Stimulated activated CD8-positive, alpha-beta memory T cell treated with anti-CD3 and anti-CD28 coated beads, Interleukin-4, amount 100 ng/mL, for 1 hour (primary cell): ENCODE results near the gene GALNT9.
"Not testable (repeated sequence)": the region's sequence is repeated elsewhere in the genome, so short reads cannot be mapped to it uniquely, and the experiment has no call there.

Experiments
- DNase-seq, 2 donors: peaks; one replicate each; pipeline ENCODE4 v3.0.0-alpha.2; 2020; ENCODE audit warnings: low read depth in 2 of 2, low spot score in 1 of 2

GALNT9 gene

DNA sequence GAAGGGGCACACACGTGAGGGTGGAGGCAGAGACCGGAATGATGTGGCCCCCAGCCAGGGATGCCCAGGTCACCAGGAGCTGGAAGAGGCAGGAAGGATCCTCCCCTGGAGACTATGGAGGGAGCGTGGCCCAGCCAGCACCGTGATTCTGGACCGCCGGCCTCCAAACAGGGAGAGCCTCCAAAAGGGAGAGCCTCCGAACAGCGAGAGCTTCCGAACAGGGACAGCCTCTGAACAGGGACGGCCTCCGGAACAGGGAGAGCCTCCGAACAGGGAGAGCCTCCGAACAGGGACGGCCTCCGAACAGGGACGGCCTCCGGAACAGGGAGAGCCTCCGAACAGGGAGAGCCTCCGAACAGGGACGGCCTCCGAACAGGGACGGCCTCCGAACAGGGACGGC is 33.8 kb downstream of the GALNT9 start:
- not testable (repeated sequence) for DNase-seq

DNA sequence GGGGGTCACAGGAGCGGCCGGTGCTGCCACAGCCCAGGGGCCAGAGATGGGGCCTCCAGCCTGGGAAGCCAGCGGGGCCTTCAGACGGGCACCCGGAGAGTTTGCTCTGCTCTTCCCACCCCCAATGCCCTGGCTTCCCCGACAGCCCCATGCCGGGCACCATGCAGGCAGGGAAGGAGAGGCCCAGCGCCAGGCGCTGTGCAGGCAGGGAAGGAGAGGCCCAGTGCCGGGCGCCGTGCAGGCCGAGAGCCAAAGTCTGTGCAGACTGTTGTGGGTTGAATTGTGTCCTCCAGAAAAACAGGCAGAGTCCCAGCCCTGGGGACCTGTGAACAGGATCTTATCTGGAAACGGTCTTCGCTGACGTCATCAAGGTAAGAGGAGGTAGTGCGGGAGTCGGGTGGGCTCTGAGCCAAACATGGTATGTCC is 34.3 kb downstream of the GALNT9 start:
- no peak for DNase-seq

DNA sequence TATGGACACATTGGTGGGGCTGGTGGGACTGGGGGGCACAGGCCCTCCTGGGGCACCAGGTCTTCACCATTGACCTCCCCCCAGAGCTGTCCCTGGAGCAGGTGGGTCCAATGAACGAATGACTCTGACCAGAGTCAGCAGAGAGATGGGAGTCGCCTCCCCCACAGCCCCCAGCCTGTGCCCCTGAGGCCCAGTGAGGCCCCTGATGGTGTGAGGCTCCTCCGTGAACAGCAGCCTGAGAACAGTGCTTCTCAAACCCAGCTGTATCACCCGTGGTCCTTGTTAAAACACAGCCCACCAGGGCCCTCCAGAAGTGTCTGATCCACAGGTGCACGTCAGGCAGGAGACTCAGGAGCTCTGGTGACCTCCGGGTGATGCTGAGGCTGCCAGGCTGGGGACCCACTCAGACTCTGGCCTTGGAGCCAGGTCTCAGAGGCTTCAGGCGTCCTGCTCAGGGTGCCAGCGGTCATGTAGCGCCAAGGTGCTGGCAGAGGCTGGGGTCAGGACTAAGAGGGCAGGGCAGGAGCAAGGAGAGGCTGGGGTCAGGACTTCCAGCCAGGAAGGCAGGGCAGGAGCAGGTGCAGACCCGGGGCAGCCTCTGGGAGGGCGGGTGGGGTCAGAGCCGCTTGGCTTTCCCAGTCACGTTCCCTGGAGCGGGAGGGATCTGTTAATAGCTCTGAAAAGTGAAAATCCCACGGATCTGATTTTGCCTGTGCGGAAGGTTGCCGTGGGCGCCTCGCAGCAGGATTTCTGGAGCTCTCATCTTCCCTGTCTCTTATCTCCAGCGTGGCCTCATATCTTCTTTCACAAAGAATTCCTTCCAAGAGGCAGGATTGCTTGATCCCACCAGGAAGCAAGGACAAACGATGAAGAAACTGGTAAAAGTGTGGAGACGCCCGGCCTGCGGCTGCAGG is 35.0 kb downstream of the GALNT9 start:
- DNase-seq, result no peak

DNA sequence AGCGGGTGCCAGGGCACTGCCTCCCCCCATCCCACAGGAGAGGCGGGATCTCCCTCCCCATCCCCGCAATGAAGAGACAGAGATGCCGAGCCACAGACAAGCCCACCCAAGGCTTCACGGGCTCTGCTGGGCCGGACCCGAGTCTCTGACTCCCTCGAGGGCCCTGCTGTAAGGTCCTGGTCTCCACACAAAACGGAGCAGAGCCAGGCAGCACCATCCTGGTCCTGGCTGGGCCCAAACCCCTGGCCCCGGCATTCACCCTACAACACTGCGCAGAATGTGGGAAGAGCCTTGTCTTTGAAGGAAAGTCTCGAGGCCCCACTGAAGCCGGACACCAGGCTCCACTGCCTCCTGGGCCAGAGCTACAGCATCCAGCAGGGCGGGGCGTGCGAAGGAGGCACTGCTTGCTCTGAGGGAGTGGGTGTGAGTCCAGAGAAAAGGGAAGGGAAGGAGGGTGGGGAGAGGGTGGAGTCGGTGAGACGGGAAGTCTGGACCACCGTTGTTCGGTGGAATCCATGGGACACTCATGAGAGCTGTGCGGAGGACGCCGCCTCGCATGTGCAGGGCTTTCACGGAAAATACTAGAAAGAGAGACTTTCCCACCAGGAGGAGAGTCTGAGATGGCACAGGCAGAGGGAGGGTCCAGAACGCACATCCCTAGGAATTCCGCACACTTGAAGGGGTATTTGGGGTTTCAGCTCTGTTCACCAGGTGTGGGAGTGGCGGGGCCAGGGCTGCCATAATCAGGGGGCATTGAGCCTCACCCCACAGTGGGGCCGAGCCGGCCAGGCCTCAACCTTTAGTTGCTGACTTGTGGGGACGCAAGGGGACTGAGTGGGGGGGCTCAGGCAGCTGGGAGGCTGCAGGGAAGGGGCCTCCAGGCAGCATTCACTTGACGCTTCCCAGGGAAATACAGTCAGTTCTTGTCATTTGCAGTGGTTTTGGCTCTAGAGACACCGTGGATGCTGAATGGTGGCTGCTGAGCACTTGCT is 36.8 kb downstream of the GALNT9 start:
- DNase-seq, result no peak

DNA sequence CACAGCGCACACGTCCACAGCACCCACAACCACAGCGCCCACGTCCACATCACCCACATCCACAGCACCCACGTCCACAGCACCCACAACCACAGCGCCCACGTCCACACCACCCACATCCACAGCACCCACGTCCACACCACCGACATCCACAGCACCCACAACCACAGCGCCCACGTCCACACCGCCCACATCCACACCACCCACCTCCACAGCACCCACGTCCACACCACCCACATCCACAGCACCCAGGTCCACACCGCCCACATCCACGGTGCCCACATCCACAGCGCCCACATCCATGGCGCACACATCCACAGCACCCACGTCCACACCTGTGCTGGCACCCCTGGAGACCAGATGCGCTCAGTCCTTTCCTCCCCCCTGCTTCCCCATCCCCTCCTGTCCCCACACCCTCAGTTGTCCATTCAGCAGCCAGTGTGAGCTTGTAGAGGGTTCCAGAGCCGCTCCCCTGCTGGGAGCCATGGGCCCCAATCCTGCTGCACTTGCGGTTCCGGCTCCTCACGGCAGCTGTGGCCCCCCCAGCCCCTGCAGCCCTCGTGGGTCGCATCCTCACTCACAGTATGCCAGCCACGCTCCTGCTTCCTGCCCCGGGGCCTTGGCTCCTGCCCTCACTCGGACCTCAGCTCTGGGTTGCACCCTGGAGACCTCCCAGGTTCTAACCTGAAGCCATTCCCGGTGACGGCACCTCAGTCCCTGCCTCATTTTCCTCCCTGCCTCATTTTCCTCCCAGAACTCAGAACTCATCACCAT is 37.8 kb downstream of the GALNT9 start:
- no peak for DNase-seq

DNA sequence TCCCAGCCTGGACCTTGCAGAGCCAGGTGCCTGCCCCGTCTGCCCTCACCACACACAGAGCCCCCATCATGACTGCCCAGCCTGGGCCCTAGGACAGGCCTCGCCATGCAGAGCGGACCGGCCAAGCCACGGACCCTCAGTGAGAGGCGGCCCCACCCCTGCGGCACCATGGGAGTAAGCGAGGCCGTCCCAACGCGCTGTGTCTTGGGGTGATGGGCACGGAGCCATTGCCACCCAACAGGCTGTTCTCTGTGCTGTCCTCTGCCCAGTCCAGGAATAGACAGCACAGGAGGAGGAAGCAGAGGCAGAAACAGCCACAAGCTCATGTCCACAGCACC is 39.2 kb downstream of the GALNT9 start:
- DNase-seq, result no peak

DNA sequence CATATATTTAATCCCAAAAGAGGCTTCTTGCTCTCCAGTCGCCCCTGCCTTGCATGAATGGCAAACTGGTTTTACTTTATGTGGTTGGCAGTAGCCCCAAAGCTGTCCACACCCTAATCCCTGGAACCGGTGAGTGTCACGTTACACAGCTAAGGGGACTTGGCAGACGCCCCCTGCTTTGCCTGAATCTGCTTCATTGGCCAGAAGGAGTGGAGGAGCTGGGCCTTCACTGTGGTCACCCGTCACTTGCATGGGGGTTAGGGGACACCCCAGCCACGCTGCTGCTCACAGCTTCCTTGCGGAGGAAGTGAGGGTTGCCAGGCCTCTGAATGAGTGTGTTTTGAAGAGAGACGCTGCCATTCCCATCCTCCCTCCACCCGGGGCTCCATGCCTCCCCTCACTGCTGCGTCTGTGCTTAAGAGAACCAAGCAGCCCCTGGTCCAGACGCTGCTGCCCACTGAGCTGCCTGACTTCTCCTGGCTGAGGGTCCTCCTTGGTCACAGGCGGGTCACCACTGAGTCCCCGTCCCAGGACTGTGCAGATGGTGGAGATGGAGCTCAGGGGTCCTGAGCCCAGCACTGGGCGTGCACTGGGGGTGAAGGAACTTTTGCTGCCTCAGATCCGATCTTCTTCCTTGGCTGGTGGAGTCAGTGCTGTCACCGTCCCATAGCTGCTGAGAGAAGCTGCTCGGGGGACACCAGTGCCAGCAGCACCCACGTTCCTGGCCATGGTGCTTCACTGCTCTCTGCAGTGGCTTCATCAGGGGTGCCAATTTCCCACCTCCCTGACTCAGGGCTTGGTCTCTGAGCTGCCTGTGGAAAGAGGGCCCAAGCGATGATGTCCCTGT is 39.8 kb downstream of the GALNT9 start:
- DNase-seq, result no peak

DNA sequence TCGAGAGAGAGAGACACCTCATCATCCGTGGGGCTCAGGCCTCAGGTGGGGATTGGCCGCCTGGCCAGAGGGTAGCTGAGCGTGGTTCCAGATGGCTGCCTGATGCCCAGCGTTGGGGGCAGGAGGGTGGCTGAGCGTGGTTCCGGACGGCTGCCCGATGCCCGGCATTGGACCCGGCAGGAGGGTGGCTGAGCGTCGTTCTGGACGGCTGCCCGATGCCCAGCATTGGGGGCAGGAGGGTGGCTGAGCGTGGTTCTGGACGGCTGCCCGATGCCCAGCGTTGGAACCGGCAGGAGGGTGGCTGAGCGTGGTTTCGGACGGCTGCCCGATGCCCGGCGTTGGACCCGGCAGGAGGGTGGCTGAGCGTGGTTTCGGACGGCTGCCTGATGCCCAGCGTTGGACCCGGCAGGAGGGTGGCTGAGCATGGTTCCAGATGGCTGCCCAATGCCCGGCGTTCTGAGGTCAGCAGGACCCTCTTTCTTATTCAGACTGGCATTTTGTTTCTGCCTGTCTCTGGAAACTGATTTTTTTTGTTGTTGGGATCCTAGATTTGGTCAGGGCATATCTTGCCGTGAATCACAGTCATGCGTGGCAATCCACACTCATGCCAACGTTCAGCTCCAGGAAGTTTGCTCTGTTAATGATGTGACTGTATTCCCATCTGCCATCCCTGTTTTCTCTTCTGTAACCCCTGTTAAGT is 40.7 kb downstream of the GALNT9 start:
- no peak for DNase-seq

DNA sequence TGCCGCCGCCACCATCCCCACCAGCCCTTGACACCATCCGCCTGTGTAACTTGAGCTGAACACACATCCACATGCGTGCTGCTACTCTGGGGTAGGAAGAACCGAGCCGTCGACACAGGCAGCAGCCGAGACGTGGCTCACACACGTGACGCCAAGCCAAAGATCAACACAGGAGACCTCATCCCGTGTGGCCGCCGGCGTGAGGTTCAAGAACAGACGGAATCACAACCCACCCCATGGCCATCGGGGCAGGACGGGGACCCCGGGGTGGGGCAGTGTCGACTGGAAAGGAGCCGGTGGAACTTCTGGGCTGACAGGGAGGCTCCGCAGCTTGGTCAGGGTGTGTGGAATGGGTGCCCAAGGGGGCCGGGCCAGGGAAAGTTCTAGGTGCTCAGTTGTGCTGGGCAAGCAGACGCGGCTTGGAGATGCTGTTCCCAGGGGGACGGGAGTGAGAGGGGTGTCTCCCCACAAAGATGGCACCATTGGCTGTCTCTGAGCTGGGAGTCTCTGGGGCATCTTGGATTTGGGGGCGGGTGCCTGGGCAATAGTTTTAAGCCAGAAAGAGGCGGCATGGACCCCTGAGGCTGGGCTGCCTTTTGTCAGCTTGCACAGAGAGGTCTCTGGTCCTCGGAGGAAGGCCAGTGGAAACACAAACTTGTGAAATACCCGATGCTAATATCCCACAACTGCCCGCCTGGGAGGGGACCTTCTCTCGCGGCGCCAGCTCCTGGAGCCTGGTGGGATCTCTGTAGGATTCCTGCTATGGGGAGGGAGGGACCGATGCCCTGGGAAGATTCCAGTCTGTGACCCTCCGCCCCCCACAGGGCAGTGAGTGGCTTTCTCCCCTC is 41.8 kb downstream of the GALNT9 start:
- DNase-seq, result no peak

DNA sequence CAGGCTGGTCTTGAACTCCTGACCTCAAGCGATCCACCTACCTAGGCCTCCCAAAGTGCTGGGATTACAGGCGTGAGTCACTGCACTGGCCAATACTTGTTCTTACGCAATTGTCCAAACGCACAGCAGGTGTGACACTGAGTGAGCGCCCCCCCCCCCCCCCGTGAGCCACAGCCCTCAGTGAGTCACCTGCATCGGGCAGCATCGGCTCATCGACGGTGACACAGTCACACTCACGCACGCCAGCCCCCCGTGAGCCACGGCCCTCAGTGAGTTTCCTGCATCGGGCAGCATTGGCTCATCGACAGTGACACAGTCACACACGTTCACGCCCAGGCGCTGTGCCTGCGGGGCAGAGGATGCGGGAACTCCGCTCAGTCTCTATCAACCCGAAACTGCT is 42.5 kb downstream of the GALNT9 start:
- no peak for DNase-seq

DNA sequence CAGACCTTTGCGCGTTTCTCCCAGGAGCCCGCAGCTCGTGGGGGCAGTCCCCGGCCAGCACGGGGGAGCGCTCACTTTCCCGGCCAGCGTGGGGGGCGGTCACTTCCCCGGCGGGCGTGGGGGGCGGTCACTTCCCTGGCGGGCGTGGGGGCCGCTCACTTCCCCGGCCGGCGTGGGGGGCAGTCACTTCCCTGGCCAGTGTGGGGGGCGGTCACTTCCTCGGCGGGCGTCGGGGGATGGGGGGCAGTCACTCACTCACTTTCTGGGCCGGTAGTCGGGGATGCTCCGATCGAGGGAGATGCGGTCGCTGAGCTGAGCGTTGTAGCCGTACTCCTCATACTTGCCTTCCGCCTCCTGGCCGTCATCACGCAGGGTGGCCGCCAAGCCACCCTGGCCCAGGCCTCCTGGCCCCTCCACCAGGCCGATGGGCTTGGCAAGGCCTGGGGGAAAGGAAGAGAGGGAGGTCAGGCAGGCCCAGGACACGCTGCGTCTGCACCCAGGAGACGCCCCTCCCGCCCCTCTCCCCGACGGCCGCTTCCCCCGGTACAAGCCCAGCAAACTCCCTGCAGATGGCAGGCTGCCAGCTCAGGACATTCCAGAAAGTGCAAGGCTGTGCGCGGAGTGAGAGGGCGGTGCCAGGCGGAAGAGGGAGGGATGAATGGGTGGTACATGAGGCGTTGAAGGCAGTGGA is 43.3 kb downstream of the GALNT9 start:
- no peak for DNase-seq

DNA sequence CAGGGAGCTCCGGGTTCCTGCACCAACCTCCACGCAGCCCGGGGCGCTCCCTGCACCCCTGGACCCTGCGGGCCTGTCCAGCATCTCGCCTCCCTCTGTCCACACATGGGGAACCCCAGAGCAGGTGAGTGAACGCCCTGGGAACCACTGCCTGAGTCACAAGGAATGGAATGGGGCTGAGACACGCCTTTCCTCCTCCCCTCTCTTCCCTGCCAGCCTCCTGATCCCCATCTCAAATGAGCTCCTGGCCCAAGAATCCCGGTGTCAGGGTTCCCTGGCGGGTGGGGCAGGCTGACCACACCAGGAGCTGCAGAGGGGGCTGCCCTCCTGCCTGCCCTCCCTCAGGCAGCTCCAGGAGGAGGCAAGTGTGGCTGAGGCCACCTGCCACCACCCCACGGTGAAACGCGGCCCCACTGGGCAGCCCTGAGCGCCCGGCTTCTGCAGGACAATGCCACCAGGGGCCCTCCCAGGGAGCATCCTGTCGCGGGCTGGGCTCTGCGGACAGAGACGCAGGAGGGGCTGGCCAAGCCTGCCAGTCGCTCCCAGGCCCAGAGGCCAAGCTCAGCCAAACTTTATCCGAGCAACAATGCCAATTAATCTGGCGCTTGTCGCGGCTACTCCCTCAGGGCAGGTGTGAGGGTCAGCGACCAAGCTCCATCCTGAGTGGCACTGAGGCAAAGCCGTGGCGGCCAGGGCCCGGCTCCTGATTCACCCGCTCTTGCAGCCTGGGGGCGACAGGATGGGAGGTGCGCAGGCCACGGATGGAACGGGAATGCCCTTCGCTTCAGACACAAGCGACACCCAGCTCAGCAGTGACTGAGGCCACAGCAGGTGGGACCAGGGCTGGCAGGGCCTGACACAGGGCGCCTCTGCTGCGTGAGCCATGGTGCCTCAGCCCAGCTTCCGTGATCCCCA is 44.3 kb downstream of the GALNT9 start:
- DNase-seq, result no peak

DNA sequence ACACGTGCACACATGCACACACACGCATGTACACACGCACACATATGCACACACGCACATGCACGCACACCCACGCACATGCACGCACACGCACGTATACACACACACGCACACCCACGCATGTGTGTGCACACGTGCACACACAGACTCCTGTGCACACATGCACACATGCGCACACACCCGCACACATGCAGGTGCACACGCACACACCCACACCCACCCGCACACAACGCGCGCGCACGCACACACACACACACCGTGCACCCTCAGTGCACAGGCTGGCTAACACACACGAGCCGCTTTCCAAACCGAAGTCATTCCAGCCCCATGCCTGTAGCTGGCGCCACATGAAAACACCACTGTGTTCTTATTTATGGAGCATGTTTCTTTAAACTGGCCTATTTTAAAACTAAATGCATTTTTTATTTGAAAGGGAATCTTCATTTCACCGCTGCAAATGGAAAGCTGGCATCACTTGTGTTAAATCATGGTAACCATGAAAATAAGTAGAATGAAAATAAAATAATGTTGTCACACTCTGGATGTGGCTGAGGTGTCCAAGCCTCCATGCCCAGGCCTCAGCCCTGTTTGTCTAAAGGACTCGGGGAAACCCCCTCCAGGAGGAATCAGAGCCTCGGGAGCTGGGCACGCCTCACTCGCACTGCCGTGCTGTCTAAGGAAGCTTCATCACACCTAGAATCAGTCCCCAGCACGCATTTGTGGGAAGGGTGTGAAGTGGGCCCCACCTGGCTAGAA is 45.1 kb downstream of the GALNT9 start:
- no peak for DNase-seq

DNA sequence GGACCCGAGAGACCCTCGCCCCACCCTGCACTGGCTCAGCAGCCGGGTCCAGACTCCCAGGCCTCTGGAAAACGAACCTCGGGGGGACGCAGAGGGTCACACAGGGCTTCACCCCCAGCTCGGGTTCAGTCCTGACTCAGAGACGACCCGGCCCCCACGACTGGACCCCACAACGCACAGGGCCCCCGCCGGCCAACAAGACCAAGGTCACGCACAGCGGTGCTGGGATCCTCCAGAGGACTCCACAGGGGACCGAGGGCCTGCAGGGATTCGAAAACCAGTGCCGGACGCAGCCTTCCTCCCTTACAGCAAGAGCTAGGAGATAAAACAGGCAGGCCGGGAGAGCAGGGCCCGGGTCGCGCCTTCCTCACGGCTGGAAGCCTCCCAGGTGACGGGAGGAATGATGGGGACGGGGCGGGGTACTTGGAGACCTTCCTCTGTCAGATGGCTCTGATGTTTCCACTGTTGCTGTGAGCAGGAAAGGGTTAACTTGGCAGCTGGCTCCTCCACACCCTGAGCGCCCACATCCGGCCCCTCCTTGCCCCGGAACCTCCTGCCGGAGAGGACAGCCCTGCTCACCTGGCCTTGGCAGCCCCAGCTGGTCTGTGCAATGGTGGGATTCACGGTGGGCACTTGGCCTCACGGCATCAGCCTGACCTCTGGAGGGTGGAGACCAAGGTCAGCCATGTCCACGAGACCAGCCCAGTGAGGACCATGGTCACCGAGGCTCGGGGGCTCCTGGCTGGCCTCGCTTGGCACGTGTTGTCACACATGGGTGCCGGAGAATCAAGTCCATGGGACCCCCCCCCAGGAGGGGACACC is 46.2 kb downstream of the GALNT9 start:
- DNase-seq, result no peak
